Renal pelvis (tissue), 4 donors: Measurements from ENCODE around the gene HSPA1A. TPM values are rescaled to one million over a fixed set of nuclear protein-coding genes. Genes with fewer than 3 reads are reported as not detected.
"Not testable (repeated sequence)": the region's sequence is repeated elsewhere in the genome, so short reads cannot be mapped to it uniquely, and the experiment has no call there.

ENCODE experiments used
- DNase-seq: peaks from one replicate; pipeline ENCODE4 v3.0.0-alpha.2; 2013
- polyA plus RNA-seq, 3 donors: library from polyadenylated mRNA; unstranded; fragments of 120-200 nt; gene quantifications; one replicate each; pipeline ENCODE4 v1.2.1, GENCODE V29; 2013; ENCODE audit not compliant: insufficient read length in 3 of 3

HSPA1A gene
- polyA plus RNA-seq, 3 donors: 104 to 122 (median 112) TPM

DNA sequence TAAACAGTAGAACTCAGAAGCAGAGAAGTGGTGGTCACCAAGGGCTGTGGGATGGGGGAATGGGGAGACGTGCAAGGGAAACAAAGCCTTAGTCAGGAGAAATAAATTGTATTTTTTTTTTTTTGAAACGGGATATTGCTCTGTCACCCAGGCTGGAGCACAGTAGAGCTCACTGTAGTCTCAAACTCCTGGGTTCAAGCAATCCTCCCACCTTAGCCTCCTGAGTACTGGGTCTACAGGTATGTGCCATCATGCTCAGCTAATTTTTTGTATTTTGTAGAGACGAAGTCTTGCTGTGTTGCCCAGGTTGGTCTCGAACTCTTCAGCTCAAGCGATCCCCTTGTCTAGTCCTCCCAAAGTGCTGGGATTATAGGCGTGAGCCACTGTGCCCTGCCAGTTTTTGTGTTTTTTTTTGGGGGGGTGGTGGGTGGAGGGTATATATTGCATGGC, 15.6 kb downstream of the HSPA1A start:
- no peak for DNase-seq

DNA sequence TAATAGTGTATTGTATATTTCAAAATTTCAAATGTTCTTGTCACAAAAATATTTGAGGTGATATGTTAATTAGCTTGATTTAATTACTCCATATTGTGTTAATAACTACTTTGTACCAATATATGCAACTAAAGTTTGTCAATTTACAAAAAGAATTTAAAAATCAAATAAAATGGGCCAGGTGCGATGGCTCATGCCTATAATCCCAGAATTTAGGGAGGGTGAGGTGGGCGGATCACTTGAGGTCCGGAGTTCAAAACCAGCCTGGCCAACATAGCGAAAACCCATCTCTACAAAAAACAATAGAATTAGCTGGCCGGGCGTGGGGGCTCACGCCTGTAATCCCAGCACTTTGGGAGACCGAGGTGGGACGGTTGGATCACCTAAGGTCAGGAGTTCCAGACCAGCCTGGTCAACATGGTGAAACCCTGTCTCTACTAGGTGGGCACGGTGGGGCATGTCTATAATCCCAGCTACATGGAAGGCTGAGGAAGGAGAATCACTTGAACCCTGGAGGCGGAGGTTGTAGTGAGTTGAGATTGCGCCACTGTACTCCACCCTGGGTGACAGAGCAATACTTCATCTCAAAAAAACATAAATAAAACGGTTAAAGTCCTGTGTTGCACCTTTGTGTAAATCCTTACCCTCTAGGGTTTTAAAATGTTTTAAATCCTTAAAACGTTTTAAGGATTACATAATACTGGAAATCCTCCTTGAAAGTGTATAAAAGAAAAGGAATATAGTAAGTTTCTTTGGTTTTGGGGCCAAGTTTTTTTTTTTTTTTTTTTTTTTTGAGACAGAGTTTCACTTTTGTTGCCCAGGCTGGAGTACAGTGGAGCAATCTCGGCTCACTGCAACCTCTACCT, 16.2 kb downstream of the HSPA1A start:
- no peak for DNase-seq

DNA sequence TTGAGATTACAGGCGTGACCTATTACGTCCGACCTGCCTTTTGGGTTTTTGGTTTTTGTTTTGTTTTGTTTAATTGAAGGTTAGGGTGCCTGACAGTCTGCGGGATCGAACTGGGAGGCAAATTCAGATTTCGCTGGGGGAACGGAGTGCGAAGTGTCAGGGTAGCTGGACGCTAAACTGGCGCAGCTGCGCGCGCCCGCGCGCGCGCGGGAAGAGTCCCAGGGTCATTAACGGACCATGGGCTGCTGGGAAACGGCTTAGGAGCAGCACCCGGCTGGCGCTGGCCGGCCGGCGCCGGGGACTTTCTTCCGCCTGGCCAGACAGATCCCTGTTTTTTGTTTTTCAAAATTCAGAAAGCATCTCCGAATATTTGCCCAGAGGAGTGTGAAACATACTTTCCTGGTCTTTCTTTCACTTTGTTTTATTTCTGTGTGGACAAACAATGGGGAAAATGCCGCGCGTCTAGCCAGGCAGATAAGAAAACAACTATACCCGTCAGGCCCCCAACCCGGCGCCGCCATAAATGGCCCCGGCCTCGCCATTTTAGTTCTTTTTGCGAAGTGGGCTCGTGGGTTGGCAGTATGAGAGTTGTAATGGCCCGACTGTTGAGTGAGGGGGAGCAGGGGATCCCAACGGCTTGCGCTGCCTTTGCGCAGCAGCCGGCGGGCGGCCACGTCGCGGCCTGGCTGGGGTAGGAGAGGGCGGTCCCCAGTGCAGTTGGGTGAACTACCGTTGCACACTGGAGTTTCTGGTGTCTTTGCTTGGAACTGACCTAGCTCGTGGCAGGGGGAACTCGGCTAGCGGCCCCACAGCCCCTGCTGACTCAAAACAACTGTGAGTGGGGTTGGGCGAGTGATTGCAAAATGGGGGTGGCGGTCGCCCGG, 19.3 kb downstream of the HSPA1A start:
- peak; percentile 93 for DNase-seq

DNA sequence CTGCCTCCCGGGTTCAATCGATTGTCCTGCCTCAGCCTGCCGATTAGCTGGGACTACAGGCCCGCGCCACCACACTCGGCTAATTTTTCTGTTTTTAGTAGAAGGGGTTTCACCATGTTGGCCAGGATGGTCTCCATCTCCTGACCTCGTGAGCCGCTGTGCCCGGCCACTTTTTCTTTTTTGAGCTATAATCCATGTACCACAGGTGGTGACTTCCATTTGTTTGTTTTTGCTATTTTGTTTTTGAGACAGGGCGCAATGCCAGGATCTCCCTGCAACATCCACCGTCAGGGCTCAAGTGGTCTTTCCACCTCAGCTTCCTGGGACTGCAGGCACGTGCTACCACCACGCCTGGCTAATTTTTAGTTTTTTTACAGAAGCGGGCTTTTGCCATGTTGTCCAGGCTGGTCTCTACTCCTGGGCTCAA, 20.7 kb downstream of the HSPA1A start:
- no peak for DNase-seq

DNA sequence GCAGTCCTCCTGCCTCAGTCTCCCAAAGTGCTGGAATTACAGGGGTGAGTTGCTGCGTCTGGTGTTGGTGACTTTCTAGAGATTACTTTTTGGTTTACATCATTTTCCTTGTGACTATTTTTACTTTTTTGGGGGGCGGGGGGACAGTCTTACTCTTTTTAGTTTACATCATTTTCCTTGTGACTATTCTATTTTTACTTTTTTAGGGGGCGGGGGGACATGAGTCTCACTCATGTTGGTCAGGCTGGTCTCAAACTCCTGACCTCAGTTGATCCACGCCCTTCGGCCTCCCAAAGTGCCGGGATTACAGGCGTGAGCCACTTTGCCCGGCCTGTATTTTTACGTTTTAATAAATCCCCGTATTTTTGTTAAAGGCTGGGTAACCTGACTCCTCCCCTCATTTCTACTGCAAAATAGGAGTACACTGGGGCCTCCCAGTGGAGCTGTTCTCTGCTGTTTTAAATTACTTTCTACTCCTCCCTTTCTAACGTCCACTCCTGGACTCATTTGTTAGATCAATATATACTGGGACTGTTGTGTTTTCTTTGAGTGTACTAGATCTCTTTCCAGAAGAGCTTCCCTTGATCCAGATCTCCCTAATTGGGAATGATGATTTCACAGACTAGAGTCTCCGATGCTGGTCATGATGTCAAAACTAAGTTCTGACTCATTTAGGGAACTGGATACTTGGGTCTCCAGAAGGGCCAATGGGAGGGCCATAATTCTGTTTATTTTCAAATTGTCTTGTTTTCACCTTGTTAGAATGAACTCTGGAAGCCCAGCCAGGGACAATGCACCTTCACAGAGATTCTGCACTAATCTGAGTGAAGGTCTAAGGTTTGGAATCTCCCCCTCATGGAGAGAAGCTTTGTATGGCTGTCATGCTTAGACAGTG, 21.4 kb downstream of the HSPA1A start:
- DNase-seq: no peak

DNA sequence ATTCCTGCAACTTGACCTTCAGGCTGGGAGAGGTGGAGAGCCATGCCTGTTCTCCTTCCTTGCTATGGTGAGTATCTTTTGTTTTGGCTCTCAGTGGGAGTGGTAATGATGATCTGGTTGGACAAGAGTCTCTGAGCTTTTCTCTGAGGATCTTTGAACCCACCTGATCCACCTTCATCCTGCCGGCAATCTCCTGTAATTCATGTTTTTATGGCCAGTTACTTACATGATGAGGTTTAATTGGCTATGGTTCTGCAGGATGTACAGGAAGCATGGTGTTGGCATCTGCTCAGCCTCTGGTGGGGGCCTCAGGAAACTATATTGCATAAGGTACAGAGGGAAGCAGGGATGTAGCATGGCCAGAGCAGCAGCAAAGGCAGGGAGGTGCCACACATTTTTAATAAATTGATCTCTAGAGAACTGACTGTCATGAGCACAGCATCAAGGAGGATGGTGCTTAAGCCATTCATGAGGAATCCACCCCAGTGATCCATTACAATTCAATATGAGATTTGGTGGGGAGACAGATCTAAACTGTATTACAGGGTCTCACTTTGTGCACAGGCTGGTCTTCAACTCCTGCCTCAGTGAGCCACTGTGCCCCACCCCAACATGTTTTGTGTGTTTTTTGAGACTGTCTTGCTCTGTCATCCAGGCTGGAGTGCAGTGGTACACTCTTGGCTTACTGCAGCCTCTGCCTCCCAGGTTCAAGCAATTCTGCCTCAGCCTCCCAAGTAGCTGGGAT, 22.2 kb downstream of the HSPA1A start:
- no peak for DNase-seq

DNA sequence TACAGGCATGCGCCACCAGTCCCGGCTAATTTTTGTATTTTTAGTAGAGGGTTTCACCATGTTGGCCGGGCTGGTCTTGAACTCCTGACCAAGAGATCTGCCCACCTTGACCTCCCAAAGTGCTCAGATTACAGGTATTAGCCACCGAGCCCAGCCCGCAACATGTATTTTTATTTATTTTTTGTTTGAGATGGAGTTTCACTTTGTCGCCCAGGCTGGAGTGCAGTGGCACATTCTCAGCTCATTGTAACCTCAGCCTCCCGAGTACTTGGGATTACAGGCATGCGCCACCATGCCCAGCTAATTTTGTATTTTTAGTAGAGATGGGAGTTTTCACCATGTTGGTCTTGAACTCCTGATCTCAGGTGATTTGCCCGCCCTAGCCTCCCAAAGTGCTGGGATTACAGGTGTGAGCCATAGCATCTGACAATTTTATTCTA, 22.8 kb downstream of the HSPA1A start:
- DNase-seq: not testable (repeated sequence)

DNA sequence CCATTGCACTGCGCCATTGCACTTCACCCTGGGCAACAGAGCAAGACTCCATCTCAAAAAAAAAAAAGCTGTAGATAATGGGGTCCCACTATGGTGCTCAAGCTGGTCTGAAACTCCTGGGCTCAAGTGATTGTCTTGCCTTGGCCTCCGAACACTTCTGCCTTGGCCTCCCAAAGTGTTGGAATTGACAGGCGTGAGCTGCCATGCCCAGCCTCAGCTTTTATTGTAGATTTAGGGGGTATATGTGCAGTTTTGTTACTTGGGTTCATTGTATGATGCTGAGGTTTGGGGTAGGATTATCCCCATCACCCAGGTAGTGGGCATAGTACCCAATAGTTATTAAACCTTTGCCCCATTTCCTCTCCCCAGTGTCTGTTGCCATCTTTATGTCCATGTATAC, 23.6 kb downstream of the HSPA1A start:
- DNase-seq: no peak

DNA sequence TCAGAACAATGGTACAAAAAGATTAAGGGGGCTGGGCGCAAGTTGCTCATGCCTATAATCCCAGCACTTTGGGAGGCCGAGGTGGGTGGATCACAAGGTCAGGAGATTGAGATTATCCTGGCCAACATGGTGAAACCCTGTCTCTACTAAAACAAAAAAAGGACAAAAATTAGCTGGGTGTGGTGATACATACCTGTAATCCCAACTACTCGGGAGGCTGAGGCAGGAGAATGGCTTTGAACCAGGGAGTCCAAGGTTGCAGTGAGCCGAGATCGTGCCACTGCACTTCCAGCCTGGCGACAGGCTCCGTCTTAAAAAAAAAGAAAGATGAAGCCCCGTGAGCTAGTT, 24.4 kb downstream of the HSPA1A start:
- DNase-seq: not testable (repeated sequence)

DNA sequence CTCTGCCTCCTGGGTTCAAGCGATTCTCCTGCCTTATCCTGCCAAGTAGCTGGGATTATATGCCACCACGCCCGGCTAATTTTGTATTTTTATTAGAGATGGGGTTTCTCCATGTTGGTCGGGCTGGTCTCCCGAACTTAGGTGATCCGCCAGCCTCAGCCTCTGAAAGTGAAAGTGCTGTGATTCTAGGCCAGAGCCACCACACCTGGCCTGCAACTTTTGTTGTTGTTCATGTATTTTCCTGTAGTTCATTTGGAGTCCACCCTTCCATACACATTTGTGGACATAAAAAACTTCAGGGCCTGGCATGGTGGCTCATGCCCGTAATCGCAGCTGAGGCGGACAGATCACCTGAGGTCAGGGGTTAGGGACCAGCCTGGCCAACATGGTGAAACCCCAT, 26.7 kb downstream of the HSPA1A start:
- no peak for DNase-seq

DNA sequence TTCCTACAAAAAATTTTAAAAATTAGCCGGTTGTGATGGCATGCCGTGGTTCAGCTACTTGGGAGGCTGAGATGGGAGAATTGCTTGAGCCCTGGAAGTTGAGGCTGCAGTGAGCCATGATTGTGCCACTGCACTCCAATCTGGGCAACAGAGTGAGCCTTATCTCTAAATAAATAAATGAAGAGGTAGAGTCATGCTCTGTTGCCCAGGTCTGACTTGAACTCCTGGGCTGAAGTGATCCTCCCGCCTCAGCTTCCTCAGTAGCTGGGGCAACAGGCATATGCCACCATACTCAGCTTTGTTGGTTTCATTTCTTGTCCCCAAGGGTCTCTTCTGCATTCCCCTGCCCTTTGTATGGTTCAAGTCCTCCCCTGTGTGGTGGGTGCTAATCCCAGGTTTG, 29.2 kb downstream of the HSPA1A start:
- DNase-seq: no peak

DNA sequence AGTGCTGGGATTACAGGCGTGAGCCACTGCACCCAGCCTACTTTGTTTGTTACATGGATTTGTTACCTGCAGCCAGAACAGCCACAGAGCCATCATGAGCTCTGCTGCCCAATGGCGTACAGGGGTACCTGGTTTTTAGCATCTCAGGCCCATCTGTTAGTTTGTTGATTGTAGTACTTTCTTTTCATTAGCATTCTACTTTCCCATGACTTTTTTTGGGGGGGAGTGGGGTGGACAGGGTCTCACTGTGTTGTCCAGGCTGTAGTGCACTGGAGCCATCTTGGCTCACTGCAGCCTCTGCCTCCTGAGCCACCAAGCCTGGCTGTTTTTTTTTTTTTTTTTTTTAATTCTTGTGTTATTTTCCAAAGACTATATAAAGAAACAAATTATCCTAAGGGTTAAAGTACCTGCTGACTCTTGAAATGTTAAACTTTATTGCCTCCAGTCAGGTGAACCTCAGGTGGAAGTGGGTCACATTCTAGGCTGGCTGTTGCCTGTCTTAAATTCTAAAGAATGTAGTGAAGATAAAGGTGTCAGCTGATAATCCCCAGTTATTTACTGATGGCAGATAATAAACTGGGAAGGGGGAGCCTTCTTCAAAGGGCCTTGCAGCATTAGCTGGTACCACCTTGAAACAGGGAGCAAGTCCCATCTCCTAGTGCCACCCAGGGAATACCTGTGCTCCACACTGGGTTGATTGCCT, 32.1 kb downstream of the HSPA1A start:
- DNase-seq: no peak

DNA sequence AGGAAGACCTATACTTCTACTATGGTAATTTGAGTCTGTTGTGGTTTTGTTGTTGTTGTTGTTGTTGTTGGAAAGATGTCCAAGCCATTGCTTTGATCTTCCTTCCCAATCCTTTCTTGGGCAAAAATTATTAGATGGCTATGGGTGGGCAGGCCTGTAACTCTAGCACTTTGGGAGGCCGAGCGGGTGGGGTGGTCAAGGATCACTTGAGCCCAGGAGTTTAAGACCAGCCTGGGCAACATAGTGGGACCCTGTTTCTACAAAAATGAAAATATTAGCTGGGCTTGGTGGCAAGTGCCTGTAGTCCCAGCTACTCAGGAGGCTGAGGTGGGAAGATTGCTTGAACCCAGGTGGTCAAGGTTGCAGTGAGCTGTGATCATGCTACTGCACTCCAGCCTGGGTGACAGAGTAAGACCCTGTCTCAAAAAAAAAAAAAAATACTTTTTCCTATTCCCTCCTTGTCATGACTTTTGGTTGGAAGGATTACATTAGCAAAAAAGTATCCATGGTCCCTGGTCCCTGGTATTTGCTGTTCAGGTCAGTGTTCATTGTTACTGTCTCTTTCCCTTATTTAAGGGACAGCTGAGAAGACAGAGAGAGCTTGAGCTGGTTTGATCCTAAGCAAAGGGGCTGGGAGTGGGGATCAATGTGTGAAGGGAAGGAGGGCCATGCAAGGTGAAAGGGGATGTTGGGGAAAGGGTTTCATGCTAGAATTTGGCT, 35.6 kb downstream of the HSPA1A start:
- DNase-seq: no peak

DNA sequence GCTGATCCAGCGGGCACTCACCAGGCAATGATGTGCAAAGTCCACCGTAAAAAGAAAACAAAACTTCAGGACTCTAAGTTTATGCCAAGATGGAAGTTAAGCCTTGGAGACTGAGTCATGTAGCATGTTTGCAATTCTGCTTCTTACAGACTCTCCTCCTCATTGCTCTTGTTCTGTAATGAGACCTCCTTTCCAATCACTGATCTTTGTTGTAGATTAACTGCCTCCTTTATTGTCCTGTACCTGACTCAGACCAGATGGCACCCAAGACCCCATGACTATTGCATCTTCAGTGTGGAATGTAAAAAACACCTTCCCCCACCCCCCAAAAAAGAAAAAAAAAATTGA, 36.1 kb downstream of the HSPA1A start:
- DNase-seq: no peak

DNA sequence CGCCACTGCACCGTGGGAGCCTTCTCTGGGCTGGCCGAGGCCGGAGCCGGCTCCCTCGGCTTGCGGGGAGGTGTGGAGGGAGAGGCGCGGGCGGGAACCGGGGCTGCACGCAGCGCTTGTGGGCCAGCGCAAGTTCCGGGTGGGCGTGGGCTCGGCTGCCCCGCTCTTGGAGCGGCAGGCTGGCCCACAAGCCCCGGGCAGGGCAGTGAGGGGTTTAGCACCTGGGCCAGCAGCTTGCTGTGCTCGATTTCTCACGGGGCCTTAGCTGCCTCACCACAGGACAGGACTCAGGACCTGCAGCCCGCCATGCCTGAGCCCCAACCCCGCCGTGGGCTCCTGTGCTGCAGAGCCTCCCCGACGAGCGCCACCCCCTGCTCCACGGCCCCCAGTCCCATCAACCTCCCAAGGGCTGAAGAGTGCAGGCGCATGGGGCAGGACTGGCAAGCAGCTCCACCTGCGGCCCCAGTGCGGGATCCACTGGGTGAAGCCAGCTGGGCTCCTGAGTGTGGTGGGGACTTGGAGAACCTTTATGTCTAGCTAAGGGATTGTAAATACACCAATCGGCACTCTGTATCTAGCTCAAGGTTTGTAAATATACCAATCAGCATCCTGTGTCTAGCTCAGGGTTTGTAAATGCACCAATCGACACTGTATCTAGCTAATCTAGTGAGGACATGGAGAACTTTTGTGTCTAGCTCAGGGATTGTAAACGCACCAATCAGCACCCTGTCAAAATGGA, 36.8 kb downstream of the HSPA1A start:
- not testable (repeated sequence) for DNase-seq

DNA sequence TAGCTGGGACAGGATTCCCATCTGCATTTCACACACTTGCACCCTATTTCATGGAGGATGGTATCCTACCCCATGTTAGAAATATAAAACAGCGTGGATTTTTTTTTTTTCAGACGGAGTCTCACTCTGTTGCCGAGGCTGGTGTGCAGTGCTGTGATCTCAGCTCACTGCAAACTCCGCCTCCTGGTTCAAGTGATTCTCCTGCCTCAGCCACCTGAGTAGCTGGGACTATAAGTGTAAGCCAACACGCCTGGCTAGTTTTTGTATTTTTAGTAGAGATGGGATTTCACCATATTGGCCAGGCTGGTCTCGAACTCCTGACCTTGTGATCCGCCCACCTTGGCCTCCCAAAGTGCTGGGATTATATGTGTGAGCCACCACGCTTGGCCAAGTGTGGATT, 42.4 kb downstream of the HSPA1A start:
- DNase-seq: not testable (repeated sequence)

DNA sequence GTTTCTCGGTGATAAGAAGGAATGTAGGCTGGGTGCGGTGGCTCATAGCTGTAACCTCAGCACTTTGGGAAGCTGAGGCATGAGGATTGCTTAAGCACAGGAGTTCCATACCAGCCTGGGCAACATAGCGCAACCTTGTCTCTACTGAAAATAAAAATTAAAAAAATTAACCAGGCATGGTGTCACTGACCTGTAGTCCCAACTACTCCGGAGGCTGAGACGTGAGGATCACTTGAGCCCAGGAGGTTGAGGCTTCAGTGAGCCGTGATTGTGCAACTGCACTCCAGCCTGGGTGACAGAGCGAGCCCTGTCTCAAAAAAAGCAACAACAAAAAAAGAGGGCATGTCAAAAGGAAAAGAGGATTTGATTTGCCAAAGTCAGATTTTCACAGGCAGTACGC, 43.4 kb downstream of the HSPA1A start:
- no peak for DNase-seq

DNA sequence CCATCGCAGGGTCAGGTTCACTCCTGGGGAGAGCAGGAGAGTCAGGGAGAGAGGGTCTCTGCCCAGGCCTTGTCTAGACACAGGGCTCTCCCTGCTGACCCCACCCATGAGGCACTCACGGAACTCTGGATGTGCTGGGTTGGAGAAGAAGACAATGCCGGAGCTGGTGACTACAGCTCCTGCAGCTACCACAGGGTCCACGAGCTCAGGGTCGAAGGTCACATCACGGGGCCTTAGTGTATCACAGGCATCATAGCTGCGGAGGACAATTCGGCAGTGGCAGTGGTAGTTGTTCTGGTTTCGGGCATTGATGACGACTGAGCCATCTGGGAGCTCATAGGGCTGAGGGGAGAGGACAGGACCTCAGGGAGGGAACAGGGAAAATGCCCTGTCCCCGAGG, 44.6 kb downstream of the HSPA1A start:
- DNase-seq: no peak

DNA sequence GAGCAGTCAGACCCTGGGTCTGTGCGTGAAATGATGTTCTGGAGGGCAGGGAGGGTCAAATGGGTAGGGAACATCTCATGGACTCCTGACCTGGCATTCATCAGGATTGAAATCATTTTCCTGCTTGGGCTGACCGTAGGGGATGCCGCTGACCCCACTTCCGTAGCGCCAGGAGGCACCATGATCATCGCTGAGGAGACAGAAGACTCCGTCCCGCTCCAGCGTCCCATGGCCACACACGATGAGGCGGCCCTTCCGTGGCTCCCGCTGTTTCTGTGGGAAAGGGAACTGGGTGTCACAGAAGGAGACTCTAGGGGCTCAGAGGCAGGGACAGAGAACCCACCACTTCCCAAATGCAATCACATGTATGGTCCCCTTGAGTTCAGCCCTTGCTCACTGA, 45.0 kb downstream of the HSPA1A start:
- DNase-seq: no peak
